ENCODE measurements around the gene EML6.

Gene EML6

GRCh38 chr2:55003706-55004639 is 280.5 kb downstream of the EML6 start:
- no peak for DNase-seq (ENCODE audit: low spot score)

GRCh38 chr2:55006306-55006705 is 282.8 kb downstream of the EML6 start:
- DNase-seq (ENCODE audit: low spot score): no peak

GRCh38 chr2:55009277-55010060 is 286.0 kb downstream of the EML6 start:
- no peak for DNase-seq (ENCODE audit: low spot score)

GRCh38 chr2:55010149-55010591 is 286.7 kb downstream of the EML6 start:
- DNase-seq (ENCODE audit: low spot score): no peak

- DNase-seq (ENCODE audit: low spot score): no peak
Observed at GRCh38 chr2:55010915-55011314, 287.5 kb downstream of the EML6 start.

- DNase-seq (ENCODE audit: low spot score): no peak
Observed at GRCh38 chr2:55011831-55012671, 288.6 kb downstream of the EML6 start.

GRCh38 chr2:55012672-55013484 is 289.4 kb downstream of the EML6 start:
- no peak for DNase-seq (ENCODE audit: low spot score)

GRCh38 chr2:55013936-55014335 is 290.5 kb downstream of the EML6 start:
- DNase-seq (ENCODE audit: low spot score): no peak

GRCh38 chr2:55014962-55015939 is 291.8 kb downstream of the EML6 start:
- peak; percentile 61 for DNase-seq (ENCODE audit: low spot score)

GRCh38 chr2:55017428-55017827 is 294.0 kb downstream of the EML6 start:
- DNase-seq (ENCODE audit: low spot score): no peak

- DNase-seq (ENCODE audit: low spot score): no peak
Observed at GRCh38 chr2:55017880-55018279, 294.4 kb downstream of the EML6 start.

- no peak for DNase-seq (ENCODE audit: low spot score)
Observed at GRCh38 chr2:55018619-55019018, 295.2 kb downstream of the EML6 start.

GRCh38 chr2:55019526-55020258 is 296.2 kb downstream of the EML6 start:
- DNase-seq (ENCODE audit: low spot score): peak; percentile 66
